GM19239 (cell line): ENCODE measurements around the gene NDFIP1.
"Not testable (repeated sequence)": the region's sequence is repeated elsewhere in the genome, so short reads cannot be mapped to it uniquely, and the experiment has no call there.

Experiments used
- DNase-seq: peaks from one replicate; pipeline ENCODE4 v3.0.0; 2011; ENCODE audit warnings: low spot score; ENCODE audit not compliant: insufficient read length
- FAIRE-seq: peaks from 2 replicates; lab custom pipeline; 2011; peaks lifted over from hg19 to GRCh38; lab: Jason Lieb, UNC

Gene NDFIP1

GRCh38 chr5:142181547-142182163, 73.1 kb downstream of the NDFIP1 start:
- no peak for FAIRE-seq
- DNase-seq: no peak

- DNase-seq (no peak), FAIRE-seq (no peak)
Observed at GRCh38 chr5:142182840-142183239, 74.3 kb downstream of the NDFIP1 start.

GRCh38 chr5:142183561-142183960, 75.0 kb downstream of the NDFIP1 start:
- FAIRE-seq (no peak), DNase-seq (no peak)

- FAIRE-seq (no peak), DNase-seq (no peak)
Observed at GRCh38 chr5:142184988-142185387, 76.4 kb downstream of the NDFIP1 start.

- FAIRE-seq (no peak), DNase-seq (no peak)
Observed at GRCh38 chr5:142186514-142186856, 77.9 kb downstream of the NDFIP1 start.

GRCh38 chr5:142186857-142187594, 78.4 kb downstream of the NDFIP1 start:
- FAIRE-seq (no peak), DNase-seq (no peak)

- FAIRE-seq, DNase-seq: not testable (repeated sequence)
Observed at GRCh38 chr5:142188691-142189090, 80.1 kb downstream of the NDFIP1 start.

GRCh38 chr5:142189813-142190212, 81.2 kb downstream of the NDFIP1 start:
- DNase-seq (no peak), FAIRE-seq (no peak)

- FAIRE-seq (no peak), DNase-seq (no peak)
Observed at GRCh38 chr5:142191776-142192175, 83.2 kb downstream of the NDFIP1 start.

- DNase-seq: no peak
- FAIRE-seq: no peak
Observed at GRCh38 chr5:142192286-142193113, 83.9 kb downstream of the NDFIP1 start.

- no peak for DNase-seq
Observed at GRCh38 chr5:142193114-142193428, 84.5 kb downstream of the NDFIP1 start.

GRCh38 chr5:142197098-142197497, 88.5 kb downstream of the NDFIP1 start:
- no peak for DNase-seq
- FAIRE-seq: no peak

More at GRCh38 chr5:142193114-142193428, 84.5 kb downstream of the NDFIP1 start:
- FAIRE-seq: no peak

- FAIRE-seq: no peak
- DNase-seq: no peak
Observed at GRCh38 chr5:142197781-142198180, 89.2 kb downstream of the NDFIP1 start.

GRCh38 chr5:142199388-142199787, 90.8 kb downstream of the NDFIP1 start:
- FAIRE-seq (no peak), DNase-seq (no peak)

GRCh38 chr5:142200387-142200786, 91.8 kb downstream of the NDFIP1 start:
- FAIRE-seq (no peak), DNase-seq (no peak)

- no peak for DNase-seq
- no peak for FAIRE-seq
Observed at GRCh38 chr5:142201471-142201887, 92.9 kb downstream of the NDFIP1 start.

GRCh38 chr5:142202282-142202681, 93.7 kb downstream of the NDFIP1 start:
- FAIRE-seq: no peak
- no peak for DNase-seq
